IPS-NIHi11 (cell line): ENCODE measurements around the gene SYNPR.

Experiments used
- DNase-seq: peaks from one replicate; pipeline ENCODE4 v3.0.0; 2012; ENCODE audit warnings: mixed read lengths, low spot score

Gene SYNPR

DNA sequence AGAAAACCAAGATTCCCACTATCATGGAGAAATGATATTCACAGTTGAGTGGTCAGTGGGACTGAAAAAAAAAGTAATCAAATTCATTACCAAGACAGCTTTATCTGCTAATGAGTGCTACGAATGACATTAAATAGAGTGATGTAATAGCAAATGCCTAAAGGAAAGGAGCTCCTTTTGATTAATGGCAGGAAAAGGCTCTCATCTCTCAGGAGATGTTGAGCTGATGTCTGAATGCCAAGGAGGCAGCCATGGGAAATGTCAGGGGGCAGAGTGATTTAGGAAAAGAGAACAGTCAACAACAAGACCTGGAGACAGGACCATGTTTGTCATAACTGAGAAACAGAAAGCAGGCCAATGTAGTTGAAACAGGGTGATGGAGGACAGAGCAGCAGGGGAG is 277.7 kb downstream of the SYNPR start:
- no peak for DNase-seq

DNA sequence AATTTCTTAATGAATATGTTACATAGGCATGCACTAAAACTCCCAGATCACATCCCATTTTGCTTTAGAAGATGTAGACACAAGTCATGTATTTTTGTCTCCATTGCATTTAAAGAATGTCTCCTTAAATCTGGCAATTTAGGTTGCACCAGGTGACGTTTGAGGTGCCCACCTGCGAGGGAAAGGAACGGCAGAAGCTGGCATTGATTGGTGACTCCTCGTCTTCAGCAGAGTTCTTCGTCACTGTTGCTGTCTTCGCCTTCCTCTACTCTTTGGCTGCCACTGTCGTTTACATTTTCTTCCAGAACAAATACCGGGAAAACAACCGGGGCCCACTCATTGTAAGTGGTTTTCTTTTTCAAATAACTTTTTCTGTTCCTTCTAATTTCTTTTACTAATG is 278.3 kb downstream of the SYNPR start:
- no peak for DNase-seq

- DNase-seq = no peak
Observed at GRCh38 chr3:63557912-63558311, 279.8 kb downstream of the SYNPR start.

DNA sequence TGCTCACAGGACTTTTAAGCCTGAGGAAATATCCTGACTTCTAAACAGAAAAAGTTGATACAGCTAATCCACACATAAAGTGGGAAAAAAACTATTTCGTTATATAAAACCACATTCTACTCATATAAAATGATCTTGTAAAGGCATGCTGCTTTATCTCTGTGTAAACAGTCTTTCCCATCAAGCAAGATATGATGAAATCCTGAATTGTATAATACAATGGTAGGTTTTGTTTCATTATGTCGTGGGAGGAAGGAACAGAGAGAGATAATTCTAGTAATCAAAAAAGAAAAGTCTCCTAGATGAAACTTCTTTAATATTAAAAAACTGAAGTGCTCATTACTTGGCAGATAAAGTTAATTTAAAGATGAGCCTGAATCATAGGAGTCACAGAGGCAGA is 281.8 kb downstream of the SYNPR start:
- DNase-seq = no peak

GRCh38 chr3:63561879-63562278 is 283.8 kb downstream of the SYNPR start:
- no peak for DNase-seq

DNA sequence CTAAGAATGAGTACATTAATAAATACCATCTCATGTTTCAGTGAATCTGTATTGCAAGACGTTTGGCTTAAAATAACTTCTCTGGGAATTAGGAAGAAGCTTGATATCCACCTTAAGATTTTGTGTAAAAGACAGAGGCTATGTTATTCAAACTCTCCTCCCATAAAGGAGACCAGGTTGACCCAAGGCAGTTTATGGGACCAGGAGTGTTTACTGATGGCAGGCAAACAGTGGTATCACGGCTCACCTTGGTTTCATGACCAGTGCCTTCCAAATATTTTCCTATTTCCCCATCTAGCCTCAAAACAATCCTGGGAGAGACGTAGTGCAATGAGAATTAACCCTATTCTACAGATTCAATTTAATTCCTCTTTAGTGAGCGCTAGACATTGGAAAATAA is 284.2 kb downstream of the SYNPR start:
- no peak for DNase-seq

GRCh38 chr3:63563572-63563971 is 285.5 kb downstream of the SYNPR start:
- no peak for DNase-seq

DNA sequence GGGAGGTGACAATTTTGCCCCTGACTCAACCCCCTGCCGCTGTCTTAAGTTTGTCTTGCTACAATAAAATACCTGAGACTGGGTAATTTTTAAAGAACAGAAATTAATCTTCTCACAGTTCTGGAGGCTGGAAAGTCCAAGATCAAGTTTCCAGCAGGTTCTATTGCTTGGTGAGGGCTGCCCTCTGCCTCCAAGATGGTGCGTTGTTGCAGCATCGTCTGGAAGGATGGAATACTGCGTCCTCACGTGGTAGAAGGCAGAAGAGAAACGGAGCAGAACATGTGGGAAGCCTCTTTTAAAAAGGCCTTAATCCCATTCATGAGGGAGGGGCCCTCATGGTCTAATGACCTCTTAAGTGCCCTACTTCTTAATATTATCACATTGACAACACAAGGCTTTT is 287.1 kb downstream of the SYNPR start:
- DNase-seq = no peak

- no peak for DNase-seq
Observed at GRCh38 chr3:63571682-63572081, 293.6 kb downstream of the SYNPR start.

- DNase-seq = peak; percentile 38
Observed at GRCh38 chr3:63576846-63577245, 298.7 kb downstream of the SYNPR start.

DNA sequence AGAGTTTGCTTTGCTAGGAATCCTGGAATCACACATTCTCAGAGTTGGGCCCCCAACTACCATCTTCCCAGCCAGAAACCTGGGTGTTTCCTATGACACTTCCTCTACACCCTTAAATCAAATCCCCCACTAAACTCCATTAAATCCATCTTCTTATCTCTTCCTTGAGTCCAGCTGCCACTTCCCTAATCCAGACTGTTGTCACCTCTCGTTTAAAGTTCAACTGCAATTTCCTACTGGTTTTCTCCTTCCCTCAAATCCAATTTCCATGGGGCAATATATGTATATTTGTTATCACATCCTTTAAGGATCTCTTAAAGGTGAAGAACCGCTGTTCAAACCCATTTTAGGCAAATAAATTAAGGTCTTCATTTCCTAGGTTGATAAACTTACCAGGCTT is 300.8 kb downstream of the SYNPR start:
- no peak for DNase-seq

- no peak for DNase-seq
Observed at GRCh38 chr3:63580151-63580550, 302.0 kb downstream of the SYNPR start.

DNA sequence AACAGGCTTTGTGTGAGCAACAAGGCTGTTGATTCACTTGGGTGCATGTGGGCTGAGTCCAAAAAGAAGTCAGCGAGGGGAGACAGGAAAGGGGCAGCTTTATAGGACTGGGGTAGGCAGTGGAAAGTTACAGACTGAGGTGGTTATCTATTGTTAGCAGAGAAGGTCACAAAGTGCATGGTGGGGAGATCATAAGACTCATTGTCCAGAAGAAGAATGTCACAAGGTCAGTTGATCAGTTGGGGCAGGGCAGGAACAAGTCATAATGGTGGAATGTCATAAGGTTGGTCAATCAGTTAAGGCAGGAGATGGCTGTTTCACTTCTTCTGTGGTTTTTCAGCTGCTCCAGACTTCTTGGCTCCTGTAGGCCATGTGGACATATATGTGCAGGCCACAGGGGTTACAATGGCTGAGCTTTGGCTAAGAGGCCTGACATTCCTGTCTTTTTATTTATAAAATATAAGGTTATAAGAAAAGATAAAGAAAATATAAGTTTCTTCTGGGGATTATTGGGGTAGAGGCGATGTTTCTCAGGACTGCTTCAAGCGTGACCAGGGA is 304.9 kb downstream of the SYNPR start:
- no peak for DNase-seq

DNA sequence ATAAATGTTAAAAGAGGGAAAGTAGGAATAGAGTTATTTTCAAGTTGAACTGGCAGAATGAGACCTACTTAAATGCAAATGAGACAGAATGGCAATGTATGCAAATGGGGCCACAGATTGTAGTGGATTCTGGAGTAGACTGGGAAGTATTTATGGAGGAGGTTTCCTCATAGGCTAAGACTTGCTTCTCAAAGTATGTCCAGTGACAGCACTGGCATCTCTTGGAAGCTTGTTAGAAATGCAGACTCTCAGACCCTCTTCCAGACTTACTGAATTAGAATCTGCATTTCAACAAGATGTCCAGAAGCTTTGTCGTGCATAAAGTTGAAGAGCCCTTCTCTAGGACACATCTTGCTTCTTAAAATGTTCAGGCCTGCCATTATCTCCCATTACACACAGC is 306.6 kb downstream of the SYNPR start:
- DNase-seq = no peak

DNA sequence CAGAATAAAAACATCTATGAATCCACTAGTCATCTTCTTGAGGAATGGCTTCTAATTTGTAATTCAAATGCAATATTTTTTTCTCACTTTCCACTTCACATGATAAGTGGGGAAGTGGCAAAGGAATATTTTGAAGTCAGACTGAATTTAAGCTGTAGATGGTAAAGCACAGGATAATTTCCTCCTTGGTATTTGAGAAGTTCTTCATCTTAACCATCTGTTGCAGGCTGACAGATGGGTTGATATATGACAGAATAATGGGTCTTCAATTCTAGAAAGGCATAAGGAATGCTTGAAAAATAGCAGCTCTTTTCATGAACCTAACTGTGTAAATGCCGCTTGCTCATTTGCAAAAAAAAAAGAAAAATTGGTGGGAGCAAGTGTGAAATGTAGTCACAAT is 307.8 kb downstream of the SYNPR start:
- no peak for DNase-seq

- no peak for DNase-seq
Observed at GRCh38 chr3:63588895-63589294, 310.8 kb downstream of the SYNPR start.

GRCh38 chr3:63593779-63594178 is 315.7 kb downstream of the SYNPR start:
- no peak for DNase-seq

DNA sequence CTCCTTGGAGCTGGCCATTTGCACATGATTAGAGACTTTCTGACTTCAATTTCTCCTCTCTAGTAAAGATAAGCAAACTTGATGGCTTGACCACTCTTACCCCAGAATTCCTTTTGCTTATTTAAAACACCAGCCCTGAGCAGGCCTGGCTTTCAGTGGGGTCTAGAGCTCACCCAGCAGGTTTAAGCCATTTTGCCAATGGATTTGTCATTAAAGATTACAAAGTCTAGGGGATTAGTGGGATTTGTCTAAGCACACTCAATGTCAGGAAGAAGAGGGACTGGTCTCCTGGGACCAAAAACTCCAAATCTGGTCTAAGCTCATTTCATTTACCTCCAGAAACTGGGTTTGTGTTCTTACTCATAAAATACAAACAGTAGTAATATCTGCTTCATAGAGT is 317.1 kb downstream of the SYNPR start:
- DNase-seq = no peak

GRCh38 chr3:63597019-63597418 is 318.9 kb downstream of the SYNPR start:
- no peak for DNase-seq

DNA sequence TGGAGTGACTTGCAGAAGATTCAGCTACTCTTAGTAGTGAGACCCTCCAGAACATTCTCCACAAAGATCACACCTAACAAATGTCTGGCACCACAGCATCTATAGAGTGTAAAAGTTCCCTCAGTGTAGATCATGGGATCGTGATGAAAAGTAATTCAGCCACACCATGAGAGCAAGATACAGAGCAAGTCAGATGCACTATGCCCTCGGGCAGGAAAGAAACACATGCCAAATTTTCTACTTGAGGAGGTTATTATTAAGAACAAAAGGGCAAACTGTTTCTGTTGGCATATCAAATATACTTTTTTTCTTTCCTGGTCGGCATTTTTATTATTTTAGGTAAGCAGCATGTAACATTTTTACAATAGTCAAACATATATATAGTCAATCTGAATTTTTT is 329.6 kb downstream of the SYNPR start:
- DNase-seq = no peak

DNA sequence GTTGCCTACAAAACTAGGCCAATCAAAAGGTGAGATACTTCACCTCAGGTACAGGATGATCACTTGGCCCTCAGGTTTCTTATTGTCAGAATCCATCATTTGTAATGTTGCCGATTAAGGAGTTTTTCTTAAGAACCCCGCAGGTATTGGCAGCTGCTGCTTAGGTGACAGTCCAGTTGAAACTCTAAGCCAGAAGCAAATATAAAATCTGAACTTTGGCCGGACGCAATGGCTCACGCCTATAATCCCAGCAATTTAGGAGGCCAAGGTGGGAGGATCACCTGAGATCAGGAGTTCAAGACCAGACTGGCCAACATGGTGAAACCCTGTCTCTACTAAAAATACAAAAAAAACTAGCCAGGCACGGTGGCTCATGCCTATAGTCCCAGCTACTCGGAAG is 331.3 kb downstream of the SYNPR start:
- no peak for DNase-seq

GRCh38 chr3:63609834-63610233 is 331.7 kb downstream of the SYNPR start:
- no peak for DNase-seq

GRCh38 chr3:63611382-63611781 is 333.3 kb downstream of the SYNPR start:
- DNase-seq = no peak

- no peak for DNase-seq
Observed at GRCh38 chr3:63613561-63613960, 335.5 kb downstream of the SYNPR start.

GRCh38 chr3:63617391-63617790 is 339.3 kb downstream of the SYNPR start:
- DNase-seq = no peak
